Measurements from ENCODE around the gene ANGPT4. TPM values are rescaled to one million over a fixed set of nuclear protein-coding genes. Genes with fewer than 3 reads are reported as not detected.

ANGPT4 gene
- total RNA-seq, 1 donor from 2014 or later: 0.06 TPM

DNA sequence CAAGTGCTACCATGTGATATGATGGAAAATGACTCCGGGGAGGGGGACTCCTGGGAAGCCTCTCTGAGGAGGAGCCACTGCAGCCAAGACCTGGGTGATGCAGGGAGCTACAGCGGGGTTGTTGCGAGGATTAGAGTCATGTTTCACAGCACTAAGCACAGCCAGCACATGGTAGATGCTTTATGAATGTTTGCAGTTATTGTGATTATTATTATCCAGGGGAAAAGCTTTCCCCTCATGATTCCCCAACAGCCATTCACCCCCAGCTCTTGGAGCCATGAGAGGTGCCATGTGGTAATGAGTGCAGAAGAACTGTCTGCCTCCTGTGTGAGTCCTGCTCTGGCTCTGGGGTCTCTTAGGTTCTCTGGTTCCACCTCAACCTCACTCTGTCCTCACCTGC, 46.1 kb upstream of the ANGPT4 start:
- Histone ChIP-seq H3F3A (ENCODE audit: low read depth) (no peaks in the 10 kb centered on the region), H3K36me3 (no peaks in the 10 kb centered on the region), H3K27ac (no peak overlapping the region), H3K79me2 (ENCODE audit: low read depth) (no peaks in the 10 kb centered on the region), H2AFZ (replicated peaks) (no peak overlapping the region), H3K4me2 (no peak overlapping the region), H3K27me3 (no peaks in the 10 kb centered on the region), H3K9me3 (ENCODE audit: low read depth) (no peaks in the 10 kb centered on the region), H3K4me3 (no peak overlapping the region), H3K4me1 (no peaks in the 10 kb centered on the region), H4K20me1 (ENCODE audit: low read depth) (no peaks in the 10 kb centered on the region), H3K9ac (no peak overlapping the region)
- Mint-ChIP-seq H3K27me3 (ENCODE audit: insufficient read depth, low read depth) (peaks cover 9% of the 10 kb centered on the region), H3K4me3 (no peak overlapping the region), H3K27ac (no peak overlapping the region), H3K36me3 (no peaks in the 10 kb centered on the region), H3K4me1 (no peaks in the 10 kb centered on the region), H3K9me3 (no peaks in the 10 kb centered on the region)
- no peak for DNase-seq (ENCODE audit: low spot score)
- TF ChIP-seq EZH2 (IDR thresholded peaks at IDR 0.05): no peak
- TF ChIP-seq EZH2phosphoT487 (IDR thresholded peaks at IDR 0.05): no peak

DNA sequence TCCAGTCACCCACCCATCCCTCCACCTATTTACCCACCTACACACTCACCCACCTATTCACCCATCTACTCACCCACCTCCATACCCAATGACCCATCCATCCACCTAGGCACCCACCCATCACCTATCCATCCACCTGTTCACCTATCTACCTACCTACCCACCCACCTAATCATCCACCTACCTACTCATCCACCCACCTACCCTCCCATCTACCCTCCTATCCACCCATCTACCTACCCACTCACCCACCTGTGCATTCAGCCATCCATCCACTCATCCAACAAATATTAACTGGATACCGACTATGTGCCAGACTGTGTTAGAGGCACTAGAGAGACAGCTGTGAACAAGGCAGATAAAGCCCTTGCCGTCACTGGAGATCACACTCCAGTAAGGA, 45.6 kb upstream of the ANGPT4 start:
- no peaks in the 10 kb centered on the region for H3K36me3 ChIP-seq
- H4K20me1 ChIP-seq (ENCODE audit: low read depth): no peaks in the 10 kb centered on the region
- H3K4me2 ChIP-seq: no peak overlapping the region
- H3K27ac ChIP-seq: no peak overlapping the region
- no peak for DNase-seq (ENCODE audit: low spot score)
- H3K4me3 Mint-ChIP-seq: no peak overlapping the region
- H3K4me3 ChIP-seq: no peak overlapping the region
- no peaks in the 10 kb centered on the region for H3K4me1 ChIP-seq
- no peaks in the 10 kb centered on the region for H3K79me2 ChIP-seq (ENCODE audit: low read depth)
- no peaks in the 10 kb centered on the region for H3K4me1 Mint-ChIP-seq
- TF ChIP-seq, protein P1, sequence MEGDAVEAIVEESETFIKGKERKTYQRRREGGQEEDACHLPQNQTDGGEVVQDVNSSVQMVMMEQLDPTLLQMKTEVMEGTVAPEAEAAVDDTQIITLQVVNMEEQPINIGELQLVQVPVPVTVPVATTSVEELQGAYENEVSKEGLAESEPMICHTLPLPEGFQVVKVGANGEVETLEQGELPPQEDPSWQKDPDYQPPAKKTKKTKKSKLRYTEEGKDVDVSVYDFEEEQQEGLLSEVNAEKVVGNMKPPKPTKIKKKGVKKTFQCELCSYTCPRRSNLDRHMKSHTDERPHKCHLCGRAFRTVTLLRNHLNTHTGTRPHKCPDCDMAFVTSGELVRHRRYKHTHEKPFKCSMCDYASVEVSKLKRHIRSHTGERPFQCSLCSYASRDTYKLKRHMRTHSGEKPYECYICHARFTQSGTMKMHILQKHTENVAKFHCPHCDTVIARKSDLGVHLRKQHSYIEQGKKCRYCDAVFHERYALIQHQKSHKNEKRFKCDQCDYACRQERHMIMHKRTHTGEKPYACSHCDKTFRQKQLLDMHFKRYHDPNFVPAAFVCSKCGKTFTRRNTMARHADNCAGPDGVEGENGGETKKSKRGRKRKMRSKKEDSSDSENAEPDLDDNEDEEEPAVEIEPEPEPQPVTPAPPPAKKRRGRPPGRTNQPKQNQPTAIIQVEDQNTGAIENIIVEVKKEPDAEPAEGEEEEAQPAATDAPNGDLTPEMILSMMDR (IDR thresholded peaks at IDR 0.05): no peak
- no peak for TF ChIP-seq EZH2phosphoT487 (IDR thresholded peaks at IDR 0.05)
- no peak for TF ChIP-seq EZH2 (IDR thresholded peaks at IDR 0.05)
- no peak overlapping the region for H2AFZ ChIP-seq (replicated peaks)
- no peaks in the 10 kb centered on the region for H3K9me3 ChIP-seq (ENCODE audit: low read depth)
- H3F3A ChIP-seq (ENCODE audit: low read depth): no peaks in the 10 kb centered on the region
- H3K36me3 Mint-ChIP-seq: no peaks in the 10 kb centered on the region
- H3K27me3 Mint-ChIP-seq (ENCODE audit: insufficient read depth, low read depth): peaks cover 9% of the 10 kb centered on the region
- H3K27ac Mint-ChIP-seq: no peak overlapping the region
- no peaks in the 10 kb centered on the region for H3K27me3 ChIP-seq
- H3K9ac ChIP-seq: no peak overlapping the region
- no peaks in the 10 kb centered on the region for H3K9me3 Mint-ChIP-seq

DNA sequence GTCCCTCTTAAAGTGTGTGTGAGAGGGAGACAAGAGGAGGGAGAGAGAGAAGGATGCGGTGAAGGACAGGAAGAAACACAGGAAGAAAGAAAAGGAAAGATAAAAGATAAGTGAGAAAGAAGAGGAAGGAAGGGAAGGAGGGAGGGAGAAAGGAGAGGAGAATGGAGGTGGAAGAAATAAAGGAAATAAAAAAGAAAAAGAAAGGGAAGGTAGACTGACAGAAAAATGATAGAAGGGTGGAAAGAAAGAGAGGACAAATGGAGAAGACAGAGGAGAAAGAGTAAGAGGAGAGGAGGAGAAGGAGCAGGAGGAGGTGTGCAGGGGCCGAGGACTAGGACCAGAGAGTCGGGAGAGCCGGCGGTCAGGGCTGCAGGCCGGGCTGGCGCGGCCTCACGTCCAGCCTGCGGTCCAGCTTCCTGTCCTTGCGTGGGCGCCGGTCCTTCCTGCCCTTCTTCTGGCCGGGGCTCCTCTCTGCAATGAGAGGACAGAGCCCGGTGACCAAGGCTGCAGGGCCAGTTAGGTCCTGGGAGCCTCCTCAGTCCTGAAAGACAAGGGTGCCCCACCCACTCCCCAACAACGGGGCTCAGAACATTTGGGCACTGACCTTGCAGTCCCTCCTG, 44.0 kb upstream of the ANGPT4 start:
- Histone ChIP-seq H3K9ac (no peak overlapping the region), H3K9me3 (ENCODE audit: low read depth) (no peaks in the 10 kb centered on the region), H2AFZ (replicated peaks) (no peak overlapping the region), H3K79me2 (ENCODE audit: low read depth) (no peaks in the 10 kb centered on the region), H3K4me3 (no peak overlapping the region), H3K27me3 (no peaks in the 10 kb centered on the region), H3K4me2 (no peak overlapping the region), H3K36me3 (no peaks in the 10 kb centered on the region), H3K27ac (no peak overlapping the region), H3F3A (ENCODE audit: low read depth) (no peaks in the 10 kb centered on the region), H3K4me1 (no peaks in the 10 kb centered on the region), H4K20me1 (ENCODE audit: low read depth) (no peaks in the 10 kb centered on the region)
- H3K9me3 Mint-ChIP-seq: no peaks in the 10 kb centered on the region
- TF ChIP-seq, protein P1 (IDR thresholded peaks at IDR 0.05): no peak
- TF ChIP-seq EZH2 (IDR thresholded peaks at IDR 0.05) (no peak), EZH2phosphoT487 (IDR thresholded peaks at IDR 0.05) (no peak)
- no peaks in the 10 kb centered on the region for H3K4me1 Mint-ChIP-seq
- no peak overlapping the region for H3K4me3 Mint-ChIP-seq
- no peaks in the 10 kb centered on the region for H3K36me3 Mint-ChIP-seq
- no peak overlapping the region for H3K27ac Mint-ChIP-seq
- no peak for DNase-seq (ENCODE audit: low spot score)
- peaks cover 13% of the 10 kb centered on the region for H3K27me3 Mint-ChIP-seq (ENCODE audit: insufficient read depth, low read depth)

DNA sequence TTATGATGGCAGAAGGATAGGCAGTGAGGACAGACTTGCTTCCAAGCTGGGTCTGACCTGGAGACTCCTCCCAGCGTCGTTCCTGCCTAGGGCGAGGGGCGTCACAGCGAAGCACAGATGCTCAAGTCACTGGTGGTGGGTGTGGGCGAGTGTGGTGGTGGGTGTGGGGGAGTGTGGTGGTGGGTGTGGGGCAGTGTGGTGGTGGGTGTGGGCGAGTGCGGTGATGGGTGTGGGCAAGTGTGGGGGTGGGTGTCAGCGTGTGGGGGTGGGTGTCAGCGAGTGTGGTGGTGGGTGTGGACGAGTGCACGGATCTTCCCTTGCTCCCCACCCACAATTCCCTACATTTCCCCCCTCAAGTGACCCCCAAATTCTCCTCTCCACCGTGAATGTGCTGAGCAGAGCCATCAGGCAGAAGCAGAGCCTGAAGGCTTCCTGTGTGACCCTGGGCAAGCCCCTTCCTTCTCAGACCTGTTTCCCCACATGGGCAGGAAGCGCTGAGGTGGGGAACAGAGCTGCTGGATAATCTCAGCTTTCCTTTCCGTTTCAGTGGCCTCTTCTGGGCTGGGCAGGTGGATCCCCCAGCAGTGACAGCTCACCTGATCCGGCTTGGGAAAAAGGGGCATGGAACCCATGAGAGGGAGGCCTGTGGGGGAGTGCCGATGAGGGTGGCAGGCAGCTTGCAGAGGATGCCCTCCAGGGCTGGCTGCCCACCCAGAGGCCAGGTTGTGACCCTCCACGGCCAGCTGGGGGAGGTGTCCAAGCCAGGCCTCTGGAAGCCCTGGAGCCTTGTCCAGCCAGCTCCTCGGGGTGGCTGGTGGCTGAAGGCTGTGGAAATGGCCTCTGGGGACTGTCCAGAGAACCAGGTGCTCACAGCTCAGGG, 43.0 kb upstream of the ANGPT4 start:
- Histone ChIP-seq H3K27ac (no peak overlapping the region), H3K4me3 (no peak overlapping the region), H4K20me1 (ENCODE audit: low read depth) (no peaks in the 10 kb centered on the region), H3K36me3 (no peaks in the 10 kb centered on the region), H2AFZ (replicated peaks) (no peak overlapping the region), H3F3A (ENCODE audit: low read depth) (no peaks in the 10 kb centered on the region), H3K4me2 (no peak overlapping the region), H3K4me1 (no peaks in the 10 kb centered on the region), H3K27me3 (no peaks in the 10 kb centered on the region), H3K9me3 (ENCODE audit: low read depth) (no peaks in the 10 kb centered on the region), H3K9ac (no peak overlapping the region), H3K79me2 (ENCODE audit: low read depth) (no peaks in the 10 kb centered on the region)
- Mint-ChIP-seq H3K9me3 (peaks cover 2% of the 10 kb centered on the region), H3K36me3 (no peaks in the 10 kb centered on the region), H3K4me1 (no peaks in the 10 kb centered on the region), H3K4me3 (no peak overlapping the region), H3K27me3 (ENCODE audit: insufficient read depth, low read depth) (peaks cover 15% of the 10 kb centered on the region), H3K27ac (no peak overlapping the region)
- DNase-seq (ENCODE audit: low spot score): peak; percentile 23
- TF ChIP-seq EZH2 (IDR thresholded peaks at IDR 0.05): no peak
- TF ChIP-seq, protein P1 (IDR thresholded peaks at IDR 0.05): no peak
- no peak for TF ChIP-seq EZH2phosphoT487 (IDR thresholded peaks at IDR 0.05)

All from neural progenitor cell (in vitro differentiated cells).